ENCODE data around the gene RAI1. TPM values are rescaled to one million over a fixed set of nuclear protein-coding genes. Genes with fewer than 3 reads are reported as not detected.

Gene RAI1
- total RNA-seq, 1 donor from 2014 or later, result 39.1 TPM

DNA sequence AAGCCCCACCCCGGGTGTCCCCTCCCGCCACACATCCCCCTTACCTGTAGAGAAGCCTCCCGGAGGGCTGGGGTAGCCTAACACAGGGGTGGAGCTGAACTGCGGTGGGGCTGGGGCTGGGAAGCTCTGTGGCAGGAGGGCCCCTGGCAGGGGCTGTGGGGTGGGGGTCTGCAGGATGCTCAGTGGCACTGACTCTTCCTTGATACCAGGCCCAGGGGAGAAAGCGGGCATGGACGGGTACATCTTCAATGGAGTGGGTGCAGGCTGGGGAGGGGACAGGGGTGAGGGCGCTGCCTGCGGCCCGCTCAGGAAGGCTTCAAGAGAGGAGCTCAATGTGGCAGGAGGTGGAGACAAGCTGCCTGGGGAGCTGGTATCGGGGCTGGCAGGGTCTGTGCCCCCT is 138.8 kb downstream of the RAI1 start:
- H3K36me3 Mint-ChIP-seq (ENCODE audit: low read depth, unreplicated experiment), result peaks cover 7% of the 10 kb centered on the region

DNA sequence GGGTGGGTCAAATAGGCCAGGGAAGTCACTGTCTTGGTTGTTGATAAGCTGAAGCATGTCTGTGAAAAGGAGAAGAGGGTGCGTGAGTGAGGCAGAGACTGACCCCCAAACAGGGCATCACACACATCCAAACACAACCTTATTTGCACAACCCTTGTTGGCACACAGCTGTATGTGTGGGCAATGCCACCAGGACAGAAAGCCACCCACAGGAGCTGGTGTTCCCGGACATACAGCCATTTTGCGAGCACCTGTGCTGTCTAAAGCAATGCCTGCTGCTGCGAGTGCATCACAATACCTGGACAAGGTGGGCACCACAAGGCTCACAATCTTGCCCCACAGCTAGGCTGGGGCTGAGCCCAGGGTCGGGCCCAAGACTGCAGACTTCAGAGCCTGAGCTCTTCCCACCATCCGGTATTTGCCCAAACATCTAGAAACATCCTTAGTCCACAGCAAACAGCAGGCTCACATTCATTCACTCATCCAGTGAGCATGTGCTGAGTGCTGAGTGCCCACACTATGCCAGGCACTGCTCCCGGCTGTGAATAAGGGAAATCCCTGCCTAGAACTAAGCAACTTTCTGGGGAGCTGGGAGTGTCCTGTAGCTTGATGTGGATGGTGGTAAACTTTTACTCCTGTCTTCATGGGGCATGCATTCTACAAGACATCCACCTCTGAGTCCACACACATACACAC is 139.4 kb downstream of the RAI1 start:
- peaks cover 81% of the 10 kb centered on the region for H4K20me1 ChIP-seq (ENCODE audit: insufficient read depth, low read length)
- Mint-ChIP-seq H3K4me1 (ENCODE audit: low read depth, unreplicated experiment) (peaks cover 34% of the 10 kb centered on the region), H3K36me3 (ENCODE audit: low read depth, unreplicated experiment) (peaks cover 5% of the 10 kb centered on the region), H3K27me3 (ENCODE audit: low read depth, unreplicated experiment) (no peaks in the 10 kb centered on the region), H3K27ac (ENCODE audit: unreplicated experiment) (peak overlapping the region; percentile 41), H3K4me3 (ENCODE audit: unreplicated experiment) (no peak overlapping the region), H3K9me3 (ENCODE audit: unreplicated experiment) (peaks cover 2% of the 10 kb centered on the region)
- H3K9ac ChIP-seq (ENCODE audit: low read length), result peak overlapping the region; percentile 16
- H3K4me1 ChIP-seq (ENCODE audit: insufficient read depth, low read length), result peaks cover 52% of the 10 kb centered on the region
- H3K27ac ChIP-seq (ENCODE audit: low read depth, low read length), result no peak overlapping the region
- TF ChIP-seq, protein P1, sequence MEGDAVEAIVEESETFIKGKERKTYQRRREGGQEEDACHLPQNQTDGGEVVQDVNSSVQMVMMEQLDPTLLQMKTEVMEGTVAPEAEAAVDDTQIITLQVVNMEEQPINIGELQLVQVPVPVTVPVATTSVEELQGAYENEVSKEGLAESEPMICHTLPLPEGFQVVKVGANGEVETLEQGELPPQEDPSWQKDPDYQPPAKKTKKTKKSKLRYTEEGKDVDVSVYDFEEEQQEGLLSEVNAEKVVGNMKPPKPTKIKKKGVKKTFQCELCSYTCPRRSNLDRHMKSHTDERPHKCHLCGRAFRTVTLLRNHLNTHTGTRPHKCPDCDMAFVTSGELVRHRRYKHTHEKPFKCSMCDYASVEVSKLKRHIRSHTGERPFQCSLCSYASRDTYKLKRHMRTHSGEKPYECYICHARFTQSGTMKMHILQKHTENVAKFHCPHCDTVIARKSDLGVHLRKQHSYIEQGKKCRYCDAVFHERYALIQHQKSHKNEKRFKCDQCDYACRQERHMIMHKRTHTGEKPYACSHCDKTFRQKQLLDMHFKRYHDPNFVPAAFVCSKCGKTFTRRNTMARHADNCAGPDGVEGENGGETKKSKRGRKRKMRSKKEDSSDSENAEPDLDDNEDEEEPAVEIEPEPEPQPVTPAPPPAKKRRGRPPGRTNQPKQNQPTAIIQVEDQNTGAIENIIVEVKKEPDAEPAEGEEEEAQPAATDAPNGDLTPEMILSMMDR (IDR thresholded peaks at IDR 0.05; ENCODE audit: insufficient read depth, low read depth, low read length), result no peak
- no peak for TF ChIP-seq EZH2 (IDR thresholded peaks at IDR 0.05; ENCODE audit: insufficient read depth, low read length)
- peak overlapping the region; percentile 54 for H3K4me2 ChIP-seq (ENCODE audit: low read length)
- peaks cover 47% of the 10 kb centered on the region for H3K79me2 ChIP-seq (ENCODE audit: insufficient read depth, low read length)
- no peak for DNase-seq (ENCODE audit: low read depth)
- no peak overlapping the region for H3K4me3 ChIP-seq (ENCODE audit: insufficient read depth, low read depth, low read length)
- H3K9me3 ChIP-seq (ENCODE audit: insufficient read depth, low read depth, low read length), result no peaks in the 10 kb centered on the region
- no peak overlapping the region for H2AFZ ChIP-seq (ENCODE audit: low read depth, low read length)
- FAIRE-seq, result no peak
- no peaks in the 10 kb centered on the region for H3K27me3 ChIP-seq (ENCODE audit: insufficient read depth, low read length)
- H3K36me3 ChIP-seq (ENCODE audit: insufficient read depth, low read length), result peaks cover 14% of the 10 kb centered on the region

More for the DNA sequence above, 138.8 kb downstream of the RAI1 start:
- no peaks in the 10 kb centered on the region for H3K9me3 ChIP-seq (ENCODE audit: insufficient read depth, low read depth, low read length)
- peaks cover 48% of the 10 kb centered on the region for H3K4me1 ChIP-seq (ENCODE audit: insufficient read depth, low read length)
- peaks cover 14% of the 10 kb centered on the region for H3K36me3 ChIP-seq (ENCODE audit: insufficient read depth, low read length)
- no peaks in the 10 kb centered on the region for H3K27me3 ChIP-seq (ENCODE audit: insufficient read depth, low read length)
- TF ChIP-seq, protein P1 (IDR thresholded peaks at IDR 0.05; ENCODE audit: insufficient read depth, low read depth, low read length), result no peak
- TF ChIP-seq EZH2 (IDR thresholded peaks at IDR 0.05; ENCODE audit: insufficient read depth, low read length), result no peak
- no peak overlapping the region for H3K4me3 Mint-ChIP-seq (ENCODE audit: unreplicated experiment)
- peak overlapping the region; percentile 16 for H3K9ac ChIP-seq (ENCODE audit: low read length)
- no peak overlapping the region for H3K4me3 ChIP-seq (ENCODE audit: insufficient read depth, low read depth, low read length)
- H3K4me1 Mint-ChIP-seq (ENCODE audit: low read depth, unreplicated experiment), result peaks cover 32% of the 10 kb centered on the region
- DNase-seq (ENCODE audit: low read depth) (no peak), FAIRE-seq (no peak)
- peaks cover 45% of the 10 kb centered on the region for H3K79me2 ChIP-seq (ENCODE audit: insufficient read depth, low read length)
- no peak overlapping the region for H2AFZ ChIP-seq (ENCODE audit: low read depth, low read length)
- peak overlapping the region; percentile 54 for H3K4me2 ChIP-seq (ENCODE audit: low read length)
- H4K20me1 ChIP-seq (ENCODE audit: insufficient read depth, low read length), result peaks cover 85% of the 10 kb centered on the region
- no peaks in the 10 kb centered on the region for H3K27me3 Mint-ChIP-seq (ENCODE audit: low read depth, unreplicated experiment)
- H3K27ac Mint-ChIP-seq (ENCODE audit: unreplicated experiment), result peak overlapping the region; percentile 66
- H3K9me3 Mint-ChIP-seq (ENCODE audit: unreplicated experiment), result peaks cover 2% of the 10 kb centered on the region
- no peak overlapping the region for H3K27ac ChIP-seq (ENCODE audit: low read depth, low read length)

DNA sequence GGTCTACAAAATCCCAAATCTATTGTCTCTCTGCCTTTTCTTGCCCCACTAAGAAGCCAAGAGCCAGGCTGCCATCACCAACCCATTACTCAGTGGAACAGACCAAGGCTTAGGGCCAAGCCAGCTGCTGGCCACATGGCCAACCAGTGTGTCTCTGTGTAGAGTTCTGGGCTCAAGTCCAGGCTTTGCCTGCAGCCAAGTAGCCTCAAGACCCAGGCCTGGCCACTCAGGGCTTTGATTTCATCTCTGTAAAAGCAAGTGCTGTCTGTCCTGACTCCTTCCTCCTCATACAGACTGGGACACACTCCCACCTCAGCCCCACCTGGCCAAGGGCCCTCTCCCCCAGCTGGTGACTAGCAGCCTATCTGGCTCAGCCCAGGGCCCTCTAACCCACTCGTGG is 140.9 kb downstream of the RAI1 start:
- FAIRE-seq, result no peak

More for the DNA sequence above, 140.9 kb downstream of the RAI1 start:
- no peak overlapping the region for H3K4me3 Mint-ChIP-seq (ENCODE audit: unreplicated experiment)
- Histone ChIP-seq H4K20me1 (ENCODE audit: insufficient read depth, low read length) (peaks cover 85% of the 10 kb centered on the region), H3K4me2 (ENCODE audit: low read length) (peak overlapping the region; percentile 81), H3K27ac (ENCODE audit: low read depth, low read length) (no peak overlapping the region), H3K27me3 (ENCODE audit: insufficient read depth, low read length) (no peaks in the 10 kb centered on the region), H3K79me2 (ENCODE audit: insufficient read depth, low read length) (peaks cover 62% of the 10 kb centered on the region), H3K9me3 (ENCODE audit: insufficient read depth, low read depth, low read length) (no peaks in the 10 kb centered on the region), H3K4me3 (ENCODE audit: insufficient read depth, low read depth, low read length) (peak overlapping the region; percentile 25), H2AFZ (ENCODE audit: low read depth, low read length) (no peak overlapping the region), H3K36me3 (ENCODE audit: insufficient read depth, low read length) (peaks cover 14% of the 10 kb centered on the region), H3K4me1 (ENCODE audit: insufficient read depth, low read length) (peaks cover 52% of the 10 kb centered on the region), H3K9ac (ENCODE audit: low read length) (peak overlapping the region; percentile 34)
- no peaks in the 10 kb centered on the region for H3K27me3 Mint-ChIP-seq (ENCODE audit: low read depth, unreplicated experiment)
- DNase-seq (ENCODE audit: low read depth), result peak; percentile 87
- H3K4me1 Mint-ChIP-seq (ENCODE audit: low read depth, unreplicated experiment), result peaks cover 35% of the 10 kb centered on the region
- peaks cover 2% of the 10 kb centered on the region for H3K9me3 Mint-ChIP-seq (ENCODE audit: unreplicated experiment)
- TF ChIP-seq, protein P1 (IDR thresholded peaks at IDR 0.05; ENCODE audit: insufficient read depth, low read depth, low read length), result no peak
- TF ChIP-seq EZH2 (IDR thresholded peaks at IDR 0.05; ENCODE audit: insufficient read depth, low read length), result no peak
- H3K27ac Mint-ChIP-seq (ENCODE audit: unreplicated experiment), result peak overlapping the region; percentile 58
- H3K36me3 Mint-ChIP-seq (ENCODE audit: low read depth, unreplicated experiment), result peaks cover 5% of the 10 kb centered on the region
